Smooth muscle cell of bladder (primary cell): ENCODE measurements around the gene TUT1. TPM values are rescaled to one million over a fixed set of nuclear protein-coding genes. Genes with fewer than 3 reads are reported as not detected.

Experiments
- total RNA-seq: library from RNA; depleted of rRNA; stranded (reverse); fragments of >200 nt; gene quantifications from 2 replicates; pipeline ENCODE4 v1.2.3, GENCODE V29; 2014

Gene TUT1
- 4.8 and 6.7 TPM in 2 replicates for total RNA-seq

GRCh38 chr11:62591448-62592145 is at the start of gene TUT1:
TSS of gene TUT1 (minus strand) at chr11:62591523. CDS start at chr11:62591485, 38 bp downstream.

GRCh38 chr11:62621567-62622470 is 30.5 kb upstream of the TUT1 start, which contains the start of gene B3GAT3:
TSS of gene B3GAT3 (minus strand) at chr11:62621986. CDS start at chr11:62621947, 39 bp downstream.

GRCh38 chr11:62612366-62613290 is 21.3 kb upstream of the TUT1 start, which contains the start of the genes EML3 and ROM1:
TSS of gene EML3 (minus strand) at chr11:62612775. CDS start at chr11:62612457, 318 bp downstream.
TSS of gene ROM1 (plus strand) at chr11:62613257. CDS start at chr11:62613282, 25 bp downstream.

GRCh38 chr11:62601372-62602140 is 10.2 kb upstream of the TUT1 start, which contains the start of gene MTA2:
TSS of gene MTA2 (minus strand) at chr11:62601865. CDS start at chr11:62601450, 415 bp downstream.

GRCh38 chr11:62573592-62574362 is 17.5 kb downstream of the TUT1 start, which contains the start of gene EEF1G:
TSS of gene EEF1G (minus strand) at chr11:62573891. CDS start at chr11:62573842, 49 bp downstream.

GRCh38 chr11:62546244-62546928 is 44.9 kb downstream of the TUT1 start, which contains the start of gene AHNAK:
TSS of gene AHNAK (minus strand) at chr11:62546806. CDS start at chr11:62536098, 10,708 bp downstream.

Other genes starting within 250 kb of the TUT1 start
- not detected in 2 replicates for gene SCGB1A1, start 172.5 kb downstream of the TUT1 start, total RNA-seq
- 388 and 488 TPM in 2 replicates for gene AHNAK, start 44.7 kb downstream of the TUT1 start, total RNA-seq
- gene EEF1G, start 17.6 kb downstream of the TUT1 start, total RNA-seq: 1,708 and 1,734 TPM in 2 replicates
- gene MTA2, start 10.3 kb upstream of the TUT1 start, total RNA-seq: 110 and 118 TPM in 2 replicates
- 12.8 and 14.3 TPM in 2 replicates for gene EML3, start 21.3 kb upstream of the TUT1 start, total RNA-seq
- 5.5 and 7.8 TPM in 2 replicates for gene ROM1, start 21.7 kb upstream of the TUT1 start, total RNA-seq
- gene B3GAT3, start 30.5 kb upstream of the TUT1 start, total RNA-seq: 22.3 and 35.2 TPM in 2 replicates
- gene GANAB, start 55.1 kb upstream of the TUT1 start, total RNA-seq: 249 and 288 TPM in 2 replicates
- 15.1 and 22.9 TPM in 2 replicates for gene INTS5, start 61.8 kb upstream of the TUT1 start, total RNA-seq
- 39.7 and 43.3 TPM in 2 replicates for gene C11orf98, start 73.7 kb upstream of the TUT1 start, total RNA-seq
- gene CSKMT, start 73.8 kb upstream of the TUT1 start, total RNA-seq: 7.4 and 7.5 TPM in 2 replicates
- gene UQCC3, start 80.2 kb upstream of the TUT1 start, total RNA-seq: 11.7 and 12.1 TPM in 2 replicates
- 2.4 and 3.0 TPM in 2 replicates for gene LBHD1, start 80.7 kb upstream of the TUT1 start, total RNA-seq
- 193 and 199 TPM in 2 replicates for gene UBXN1, start 87.5 kb upstream of the TUT1 start, total RNA-seq
- 10.6 and 11.7 TPM in 2 replicates for gene LRRN4CL, start 98.0 kb upstream of the TUT1 start, total RNA-seq
- 58.3 and 73.6 TPM in 2 replicates for gene BSCL2, start 115.9 kb upstream of the TUT1 start, total RNA-seq
- not detected in 2 replicates for gene GNG3, start 116.2 kb upstream of the TUT1 start, total RNA-seq
- gene HNRNPUL2, start 135.9 kb upstream of the TUT1 start, total RNA-seq: 7.3 and 9.7 TPM in 2 replicates
- 34.0 and 37.4 TPM in 2 replicates for gene TTC9C, start 137.0 kb upstream of the TUT1 start, total RNA-seq
- gene ZBTB3, start 162.6 kb upstream of the TUT1 start, total RNA-seq: 9.7 and 12.7 TPM in 2 replicates
- gene POLR2G, start 170.1 kb upstream of the TUT1 start, total RNA-seq: 62.2 and 77.1 TPM in 2 replicates
- gene TAF6L, start 179.9 kb upstream of the TUT1 start, total RNA-seq: 12.1 and 19.1 TPM in 2 replicates
- 35.7 and 38.4 TPM in 2 replicates for gene TMEM179B, start 195.9 kb upstream of the TUT1 start, total RNA-seq
- 12.8 and 16.0 TPM in 2 replicates for gene TMEM223, start 200.5 kb upstream of the TUT1 start, total RNA-seq
- 9.7 and 21.1 TPM in 2 replicates for gene NXF1, start 213.9 kb upstream of the TUT1 start, total RNA-seq
- gene STX5, start 240.5 kb upstream of the TUT1 start, total RNA-seq: 46.2 and 49.9 TPM in 2 replicates
- not detected in 2 replicates for gene TEX54, start 241.3 kb upstream of the TUT1 start, total RNA-seq
- gene WDR74, start 248.1 kb upstream of the TUT1 start, total RNA-seq: 51.0 and 77.9 TPM in 2 replicates